OCI-LY7 (cell line): ENCODE data around the gene DGKE. TPM values are rescaled to one million over a fixed set of nuclear protein-coding genes. Genes with fewer than 3 reads are reported as not detected.
A peak's percentile ranks its signal among the peaks of the same experiment; 100 is the strongest.

Experiments
- BruUV-seq: library from RNA; stranded (reverse); fragments of 400-500 nt; replicated peaks from 2 replicates; lab custom pipeline; 2021; lab: Mats Ljungman, UMichigan
- CTCF ChIA-PET: fragments of 300-600 bp; sonication (Branson Sonifier 250); formaldehyde crosslinking; loops from one replicate; lab custom pipeline; 2022; ENCODE audit warnings: antibody characterized with exemption; ENCODE audit not compliant: unreplicated experiment; lab: Charles Lee
- POLR2A ChIA-PET: fragments of 300-600 bp; sonication (Branson Sonifier 250); formaldehyde crosslinking; loops from one replicate; lab custom pipeline; 2022; ENCODE audit warnings: antibody characterized with exemption; lab: Charles Lee
- DNase-seq: peaks from one replicate; pipeline ENCODE4 v3.0.0-alpha.2; 2015; ENCODE audit warnings: low spot score
- H2AFZ ChIP-seq: fragments of 200-600 bp; sonication (generic), shearing (Covaris generic); 2 replicates; pipeline ENCODE4 v1.6.1; 2014; ENCODE audit warnings: mild to moderate bottlenecking, antibody characterized with exemption, low read length, moderate library complexity
- H3K27ac ChIP-seq: fragments of 200-600 bp; sonication (generic); 2 replicates; pipeline ENCODE4 v1.5.1; 2014; ENCODE audit warnings: mixed run types, low read depth, mild to moderate bottlenecking, moderate library complexity, low read length, inconsistent platforms; ENCODE audit not compliant: poor library complexity, severe bottlenecking
- H3K36me3 ChIP-seq: fragments of 200-600 bp; sonication (generic); 2 replicates; pipeline ENCODE4 v1.6.1; 2014; ENCODE audit warnings: mild to moderate bottlenecking, antibody characterized with exemption, low read length, moderate library complexity, mixed read lengths; ENCODE audit not compliant: insufficient read depth
- H3K4me1 ChIP-seq: fragments of 200-600 bp; sonication (generic); 2 replicates; pipeline ENCODE4 v1.5.1; 2014; ENCODE audit warnings: mild to moderate bottlenecking, low read length; ENCODE audit not compliant: insufficient read depth, poor library complexity, severe bottlenecking
- H3K4me2 ChIP-seq: fragments of 200-600 bp; sonication (generic); 2 replicates; pipeline ENCODE4 v1.6.1; 2014; ENCODE audit warnings: mild to moderate bottlenecking, low read length
- H3K4me3 ChIP-seq: fragments of 200-600 bp; sonication (generic); 2 replicates; pipeline ENCODE4 v1.5.1; 2014; ENCODE audit warnings: mild to moderate bottlenecking, low read depth, low read length; ENCODE audit not compliant: poor library complexity, severe bottlenecking
- H3K79me2 ChIP-seq: fragments of 200-600 bp; sonication (generic); 2 replicates; pipeline ENCODE4 v1.6.1; 2016; ENCODE audit warnings: low read depth, mild to moderate bottlenecking, low read length, moderate library complexity, mixed read lengths; ENCODE audit not compliant: insufficient read depth
- H3K9me2 ChIP-seq: fragments of 200-600 bp; sonication (generic); 2 replicates; pipeline ENCODE4 v1.6.1; 2016; ENCODE audit warnings: mild to moderate bottlenecking, low read length, mixed read lengths; ENCODE audit not compliant: insufficient read depth
- H3K9me3 ChIP-seq: fragments of 200-600 bp; sonication (generic); 2 replicates; pipeline ENCODE4 v1.6.1; 2014; ENCODE audit warnings: mild to moderate bottlenecking, mixed run types, low read length, mixed read lengths
- H4K20me1 ChIP-seq: fragments of 200-600 bp; sonication (generic); 2 replicates; pipeline ENCODE4 v1.6.1; 2014; ENCODE audit warnings: mild to moderate bottlenecking, antibody characterized with exemption, low read length, moderate library complexity, mixed read lengths; ENCODE audit not compliant: insufficient read depth
- EZH2phosphoT487 ChIP-seq: fragments of 200-600 bp; sonication (generic); IDR thresholded peaks from 2 replicates; pipeline ENCODE4 v1.6.1; 2018; ENCODE audit warnings: low read depth, borderline replicate concordance, mild to moderate bottlenecking, mixed run types, antibody characterized with exemption, low read length, moderate library complexity, mixed read lengths
- intact Hi-C: fragments of 100-400 bp; cut with micrococcal nuclease; formaldehyde crosslinking; loops from one replicate; pipeline ENCODE4 v1.10.0; 2022; ENCODE audit not compliant: unreplicated experiment
- total RNA-seq, 2 experiments: library from RNA; depleted of rRNA in 1 of 2; stranded (reverse); fragments of >200 nt in 1 of 2; shearing (Covaris generic) in 1 of 2; gene quantifications; 2 replicates each; pipeline ENCODE4 v1.2.3, GENCODE V29; 2014 to 2022
- TF ChIP-seq, protein P1 (sequence below): fragments of 200-600 bp; sonication (generic); conservative IDR thresholded peaks from 2 replicates; pipeline ENCODE4 v1.5.1; 2014; ENCODE audit warnings: mild to moderate bottlenecking, antibody characterized with exemption, low read length, moderate library complexity, mixed read lengths

Gene DGKE
- total RNA-seq, 2 experiments from 2014 or later = 8.6 to 21.4 TPM

DNA sequence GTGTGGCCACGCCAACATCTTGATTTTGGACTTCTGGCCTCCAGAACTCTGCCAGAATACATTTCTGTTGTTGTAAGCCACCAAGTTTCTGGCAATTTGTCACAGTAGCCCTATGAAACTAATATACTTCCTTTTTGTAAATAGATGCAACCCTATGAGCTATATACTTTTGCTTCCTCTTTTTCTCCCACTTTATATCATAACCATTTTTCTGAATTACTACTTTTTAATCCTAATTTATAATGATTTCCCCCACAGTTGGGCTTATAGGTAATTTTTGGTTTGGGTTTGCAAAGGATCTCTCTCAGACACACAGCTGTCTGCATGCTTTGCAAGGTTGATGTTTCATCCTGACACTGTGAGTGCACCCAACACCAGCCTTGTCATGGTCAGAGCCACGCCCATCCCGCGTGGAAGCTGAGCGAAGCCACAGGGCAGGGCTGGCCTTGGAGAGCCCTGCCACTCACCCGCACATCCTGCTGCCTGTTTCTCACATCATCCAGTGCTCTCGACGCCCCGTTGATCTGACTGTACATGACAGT, 74.1 kb downstream of the DGKE start:
- Histone ChIP-seq H3K79me2 (no peaks in the 10 kb centered on the region), H3K36me3 (peaks cover 19% of the 10 kb centered on the region), H4K20me1 (no peaks in the 10 kb centered on the region), H3K4me2 (peak overlapping the region; percentile 54), H3K4me3 (no peak overlapping the region), H3K9me2 (no peaks in the 10 kb centered on the region), H3K4me1 (peaks cover 33% of the 10 kb centered on the region), H3K9me3 (no peaks in the 10 kb centered on the region), H3K27ac (peak overlapping the region; percentile 2), H2AFZ (no peak overlapping the region)
- TF ChIP-seq, protein P1, sequence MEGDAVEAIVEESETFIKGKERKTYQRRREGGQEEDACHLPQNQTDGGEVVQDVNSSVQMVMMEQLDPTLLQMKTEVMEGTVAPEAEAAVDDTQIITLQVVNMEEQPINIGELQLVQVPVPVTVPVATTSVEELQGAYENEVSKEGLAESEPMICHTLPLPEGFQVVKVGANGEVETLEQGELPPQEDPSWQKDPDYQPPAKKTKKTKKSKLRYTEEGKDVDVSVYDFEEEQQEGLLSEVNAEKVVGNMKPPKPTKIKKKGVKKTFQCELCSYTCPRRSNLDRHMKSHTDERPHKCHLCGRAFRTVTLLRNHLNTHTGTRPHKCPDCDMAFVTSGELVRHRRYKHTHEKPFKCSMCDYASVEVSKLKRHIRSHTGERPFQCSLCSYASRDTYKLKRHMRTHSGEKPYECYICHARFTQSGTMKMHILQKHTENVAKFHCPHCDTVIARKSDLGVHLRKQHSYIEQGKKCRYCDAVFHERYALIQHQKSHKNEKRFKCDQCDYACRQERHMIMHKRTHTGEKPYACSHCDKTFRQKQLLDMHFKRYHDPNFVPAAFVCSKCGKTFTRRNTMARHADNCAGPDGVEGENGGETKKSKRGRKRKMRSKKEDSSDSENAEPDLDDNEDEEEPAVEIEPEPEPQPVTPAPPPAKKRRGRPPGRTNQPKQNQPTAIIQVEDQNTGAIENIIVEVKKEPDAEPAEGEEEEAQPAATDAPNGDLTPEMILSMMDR = no peak
- TF ChIP-seq EZH2phosphoT487 = no peak
- DNase-seq = peak; percentile 70
- ChIA-PET POLR2A (interaction anchor here (0.9 to 1.5 kb wide), 2 partner anchors 13 to 63 kb away, joined by 3 read pairs; no protein-coding TSS in a partner anchor), CTCF (no interaction called here)
- intact Hi-C loops = no loop called here
- no TSS peak for BruUV-seq

DNA sequence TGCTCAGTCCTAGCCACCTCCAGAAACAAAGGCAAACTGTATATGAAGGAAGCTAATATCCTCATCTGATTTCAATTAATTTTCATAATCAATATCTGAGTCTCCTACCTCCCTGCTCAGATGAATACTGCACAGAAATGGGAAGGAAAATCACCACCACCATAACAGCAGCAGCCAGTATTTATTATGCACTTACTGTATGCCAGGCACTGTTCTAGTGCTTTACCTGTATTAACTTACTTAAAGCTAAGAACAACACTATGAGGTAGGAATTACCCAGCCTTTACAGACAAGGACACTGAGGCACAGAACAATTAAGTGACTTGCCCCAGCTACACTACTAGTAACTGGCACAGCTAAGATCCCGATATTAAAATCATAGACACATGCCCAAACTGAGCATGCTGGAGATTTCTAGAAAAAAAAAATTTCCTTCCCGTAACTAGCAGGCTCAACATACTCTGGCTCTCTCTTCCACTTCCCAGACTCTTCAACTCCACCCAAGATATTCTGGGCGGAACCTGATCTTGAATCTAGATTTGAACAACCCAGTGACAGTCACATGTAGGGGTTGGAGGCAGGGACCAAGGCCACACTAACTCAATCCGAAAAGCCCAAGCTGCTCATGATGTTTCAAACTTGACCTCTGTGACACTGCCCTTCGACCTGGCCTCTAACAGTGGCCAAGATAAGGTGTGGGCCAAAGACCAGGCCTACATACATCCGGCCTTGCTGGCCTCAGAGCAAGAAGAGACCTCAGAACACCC, 76.0 kb downstream of the DGKE start:
- CTCF ChIA-PET = no interaction called here

More for the DNA sequence above, 76.0 kb downstream of the DGKE start:
- Histone ChIP-seq H3K36me3 (peaks cover 11% of the 10 kb centered on the region), H3K9me2 (no peaks in the 10 kb centered on the region), H3K27ac (no peak overlapping the region), H3K9me3 (no peaks in the 10 kb centered on the region), H3K4me1 (peaks cover 49% of the 10 kb centered on the region), H4K20me1 (no peaks in the 10 kb centered on the region), H3K4me2 (no peak overlapping the region), H3K4me3 (no peak overlapping the region), H3K79me2 (no peaks in the 10 kb centered on the region), H2AFZ (no peak overlapping the region)
- DNase-seq = no peak
- POLR2A ChIA-PET = interaction anchor here (0.7 to 0.9 kb wide), 3 partner anchors 16 to 48 kb away, joined by 3 to 9 read pairs (median 4); no protein-coding TSS in a partner anchor
- TF ChIP-seq EZH2phosphoT487 = no peak
- TF ChIP-seq, protein P1 = no peak
- no TSS peak for BruUV-seq
- intact Hi-C loops = loop anchor here (5.0 kb wide), 1 partner anchor 78 kb away; the partner anchor contains the start of genes C17orf67 and DGKE
